ENCODE measurements around the gene TERT. TPM values are rescaled to one million over a fixed set of nuclear protein-coding genes. Genes with fewer than 3 reads are reported as not detected.

Gene TERT
- total and polyA plus RNA-seq, 2 of the 4 experiments (the other 2 are of a cell fraction), result not detected

- no peak overlapping the region for H3K4me2 ChIP-seq (ENCODE audit: low read depth, low read length)
- DNase-seq (no peak), ATAC-seq (ENCODE audit: low read depth) (no peak)
- no peak overlapping the region for H2AK9ac ChIP-seq (replicated peaks; ENCODE audit: low read depth, low read length, poor library complexity)
- H2AFZ ChIP-seq (replicated peaks; ENCODE audit: low read length, poor library complexity), result no peak overlapping the region
- no peak overlapping the region for H3K23ac ChIP-seq (ENCODE audit: low read depth, low read length)
- no peak overlapping the region for H2BK5ac ChIP-seq (ENCODE audit: low read depth, low read length, poor library complexity, severe bottlenecking)
- no peaks in the 10 kb centered on the region for H3K9me1 ChIP-seq (ENCODE audit: insufficient read depth, low read length)
- no peaks in the 10 kb centered on the region for H3K9me3 ChIP-seq (ENCODE audit: control insufficient read depth, insufficient read depth, low read length)
- H4K5ac ChIP-seq (ENCODE audit: low read depth, low read length), result no peak overlapping the region
- H4K8ac ChIP-seq (ENCODE audit: low read depth in 2 of 2, low read length in 2 of 2), result no peak overlapping the region
- no peak overlapping the region for H3K4ac ChIP-seq (ENCODE audit: low read depth, low read length)
- no peak overlapping the region for H2BK20ac ChIP-seq (ENCODE audit: low read depth, low read length)
- H2AK5ac ChIP-seq (ENCODE audit: low read depth, low read length), result no peak overlapping the region
- H3K9ac ChIP-seq (ENCODE audit: low read depth, low read length), result no peak overlapping the region
- H4K91ac ChIP-seq (ENCODE audit: insufficient read depth, low read depth, low read length), result no peak overlapping the region
- ChIA-PET CTCF (no interaction called here), POLR2A (ENCODE audit: unreplicated experiment) (no interaction called here)
- H3K56ac ChIP-seq (ENCODE audit: extremely low read depth, insufficient read depth, low read length), result no peak overlapping the region
- dilution Hi-C loops (cut with HindIII; ENCODE audit: low sequenced_read_pairs, unreplicated experiment) (no loop called here), in situ Hi-C loops (cut with MboI; ENCODE audit: low sequenced_read_pairs) (no loop called here), intact Hi-C loops (cut with micrococcal nuclease) (no loop called here)
- no peaks in the 10 kb centered on the region for H3K4me1 ChIP-seq (ENCODE audit: control insufficient read depth, insufficient read depth, low read length)
- H3K79me1 ChIP-seq (ENCODE audit: low read depth in 1 of 2, low read length in 2 of 2), result no peaks in the 10 kb centered on the region
- no peak overlapping the region for H2BK120ac ChIP-seq (ENCODE audit: low read depth, low read length)
- H3K27me3 ChIP-seq (ENCODE audit: control insufficient read depth, insufficient read depth, low read length), result peaks cover 3% of the 10 kb centered on the region; the same call in 1 of the 2 replicates
- H3K36me3 ChIP-seq (ENCODE audit: control insufficient read depth, insufficient read depth, low read length), result no peaks in the 10 kb centered on the region
- no peak overlapping the region for H3K4me3 ChIP-seq (ENCODE audit: insufficient read depth, low read depth, low read length)
- BruUV-seq (replicated peaks), result no TSS peak
- H3K18ac ChIP-seq (ENCODE audit: low read depth, low read length), result no peak overlapping the region
- no peak overlapping the region for H3K27ac ChIP-seq (ENCODE audit: insufficient read depth, low read length)
- no peak overlapping the region for H3K14ac ChIP-seq (replicated peaks; ENCODE audit: low read depth, low read length)
- no peaks in the 10 kb centered on the region for H4K20me1 ChIP-seq (ENCODE audit: insufficient read depth, low read length)
- H2BK15ac ChIP-seq (ENCODE audit: low read depth, low read length), result no peak overlapping the region
- 49% methylated on average over 17 of the region's 29 CpGs; no CpG with 5 or more reads in 1 of the 2 experiments for WGBS, 2 experiments (ENCODE audit: extremely low coverage in 2 of 2, insufficient read length in 1 of 2)
- TF ChIP-seq MXI1 (IDR thresholded peaks at IDR 0.05; ENCODE audit: borderline replicate concordance, low read depth, low read length) (no peak), ELK1 (IDR thresholded peaks at IDR 0.05; ENCODE audit: borderline replicate concordance, low read depth, low read length) (no peak), USF2 (IDR thresholded peaks at IDR 0.05; ENCODE audit: low read depth, low read length) (no peak), BHLHE40 (IDR thresholded peaks at IDR 0.05; ENCODE audit: low read depth, low read length) (no peak), FOS (IDR thresholded peaks at IDR 0.05; ENCODE audit: low read depth, low read length) (no peak), RAD21 (IDR thresholded peaks at IDR 0.05; ENCODE audit: low read length) (no peak), POLR2A (IDR thresholded peaks at IDR 0.05; ENCODE audit: low read depth, low read length) (no peak), CTCF (conservative IDR thresholded peaks at IDR 0.05; ENCODE audit: low read depth, low read length) (no peak), CEBPB (IDR thresholded peaks at IDR 0.05; ENCODE audit: low read depth, low read length) (no peak), RCOR1 (IDR thresholded peaks at IDR 0.05; ENCODE audit: insufficient replicate concordance, low read length) (no peak), MAZ (IDR thresholded peaks at IDR 0.05; ENCODE audit: borderline replicate concordance, low read depth, low read length) (no peak), SMC3 (IDR thresholded peaks at IDR 0.05; ENCODE audit: low read depth, low read length) (no peak), RFX5 (IDR thresholded peaks at IDR 0.05; ENCODE audit: low read depth, low read length) (no peak), MAFK (IDR thresholded peaks at IDR 0.05; ENCODE audit: low read depth, low read length) (no peak), NFE2L2 (IDR thresholded peaks at IDR 0.05; ENCODE audit: low read depth, low read length) (no peak)
Observed at GRCh38 chr5:1249366-1250280, 45.2 kb downstream of the TERT start.
